Neural cell (in vitro differentiated cells): Measurements from ENCODE around the gene NDST4. TPM values are rescaled to one million over a fixed set of nuclear protein-coding genes. Genes with fewer than 3 reads are reported as not detected.

Experiments used
- H2AFZ ChIP-seq: fragments of 200-600, 300-800 bp; sonication (generic), shearing (Covaris generic); 2 replicates; pipeline ENCODE4 v1.6.0; 2014; ENCODE audit warnings: low read depth, mild to moderate bottlenecking, antibody characterized with exemption, low read length, moderate library complexity
- H3F3A ChIP-seq: fragments of 200-600 bp; shearing (Covaris generic); 2 replicates; pipeline ENCODE4 v1.6.1; 2016; ENCODE audit warnings: mild to moderate bottlenecking, moderate library complexity, mixed read lengths, antibody characterized with exemption, low read length; ENCODE audit not compliant: insufficient read depth, poor library complexity, severe bottlenecking
- H3K27ac ChIP-seq: fragments of 200-600, 300-800 bp; sonication (generic), shearing (Covaris generic); 2 replicates; pipeline ENCODE4 v1.5.1; 2014; ENCODE audit warnings: mild to moderate bottlenecking, low read length, moderate library complexity
- H3K27me3 ChIP-seq: fragments of 300-800, 200-600 bp; sonication (generic), shearing (Covaris generic); 2 replicates; pipeline ENCODE4 v1.6.0; 2014; ENCODE audit warnings: mild to moderate bottlenecking, low read depth, low read length, moderate library complexity; ENCODE audit not compliant: insufficient read depth
- H3K36me3 ChIP-seq: fragments of 300-800, 200-600 bp; sonication (generic), shearing (Covaris generic); 2 replicates; pipeline ENCODE4 v1.5.1; 2014; ENCODE audit warnings: mild to moderate bottlenecking, antibody characterized with exemption, low read length, moderate library complexity; ENCODE audit not compliant: insufficient read depth
- H3K4me2 ChIP-seq: fragments of 300-800, 200-600 bp; sonication (generic), shearing (Covaris generic); 2 replicates; pipeline ENCODE4 v1.6.0; 2014; ENCODE audit warnings: mild to moderate bottlenecking, low read length
- H3K4me3 ChIP-seq: fragments of 300-800, 200-600 bp; sonication (generic), shearing (Covaris generic); 2 replicates; pipeline ENCODE4 v1.5.1; 2014; ENCODE audit warnings: mild to moderate bottlenecking, low read length, moderate library complexity
- H3K79me2 ChIP-seq: fragments of 200-600 bp; shearing (Covaris generic); replicated peaks from 2 replicates; pipeline ENCODE4 v1.6.0; 2014; ENCODE audit warnings: mild to moderate bottlenecking, low read length, moderate library complexity; ENCODE audit not compliant: insufficient read depth
- H3K9ac ChIP-seq: fragments of 300-800, 200-600 bp; sonication (generic), shearing (Covaris generic); 2 replicates; pipeline ENCODE4 v1.6.1; 2016; ENCODE audit warnings: mild to moderate bottlenecking, low read length, mixed read lengths
- H3K9me2 ChIP-seq: fragments of 200-600 bp; shearing (Covaris generic); 2 replicates; pipeline ENCODE4 v1.6.1; 2016; ENCODE audit warnings: mild to moderate bottlenecking, low read length, mixed read lengths; ENCODE audit not compliant: insufficient read depth
- H3K9me3 ChIP-seq: fragments of 200-600, 300-800 bp; sonication (generic), shearing (Covaris generic); 2 replicates; pipeline ENCODE4 v1.6.1; 2016; ENCODE audit warnings: mild to moderate bottlenecking, mixed run types, low read length, moderate library complexity, mixed read lengths
- H4K20me1 ChIP-seq: fragments of 200-600 bp; shearing (Covaris generic); 2 replicates; pipeline ENCODE4 v1.6.1; 2016; ENCODE audit warnings: mild to moderate bottlenecking, mixed run types; ENCODE audit not compliant: insufficient read depth
- CTCF ChIP-seq: fragments of 450-650 bp; IDR thresholded peaks from 2 replicates; pipeline ENCODE4 v1.5.1; 2014; ENCODE audit warnings: antibody characterized with exemption, mild to moderate bottlenecking, moderate library complexity; ENCODE audit not compliant: poor library complexity, severe bottlenecking
- EP300 ChIP-seq: fragments of 450-650 bp; conservative IDR thresholded peaks from 2 replicates; pipeline ENCODE4 v1.6.1; 2014; ENCODE audit warnings: antibody characterized with exemption, mild to moderate bottlenecking, moderate library complexity; ENCODE audit not compliant: poor library complexity, severe bottlenecking
- EZH2 ChIP-seq: fragments of 200-600, 300-800 bp; shearing (Covaris generic), sonication (generic); IDR thresholded peaks from 2 replicates; pipeline ENCODE4 v1.6.1; 2014; ENCODE audit warnings: antibody characterized with exemption, low read length, borderline replicate concordance, mild to moderate bottlenecking; ENCODE audit not compliant: insufficient read depth, poor library complexity, severe bottlenecking
- MXI1 ChIP-seq: fragments of 450-650 bp; conservative IDR thresholded peaks from 2 replicates; pipeline ENCODE4 v1.6.1; 2014; ENCODE audit warnings: antibody characterized with exemption, mild to moderate bottlenecking; ENCODE audit not compliant: poor library complexity, severe bottlenecking
- POLR2AphosphoS5 ChIP-seq: IDR thresholded peaks from 2 replicates; pipeline ENCODE4 v1.6.1; 2012
- RAD21 ChIP-seq: fragments of 450-650 bp; conservative IDR thresholded peaks from 2 replicates; pipeline ENCODE4 v1.6.1; 2014; ENCODE audit warnings: antibody characterized with exemption, mild to moderate bottlenecking, moderate library complexity
- REST ChIP-seq: IDR thresholded peaks from 2 replicates; pipeline ENCODE4 v1.6.1; 2012; ENCODE audit warnings: borderline replicate concordance
- SMC3 ChIP-seq: fragments of 450-650 bp; conservative IDR thresholded peaks from 2 replicates; pipeline ENCODE4 v1.6.1; 2014; ENCODE audit warnings: antibody characterized with exemption, mild to moderate bottlenecking, moderate library complexity; ENCODE audit not compliant: poor library complexity
- TAF1 ChIP-seq: IDR thresholded peaks from 2 replicates; pipeline ENCODE4 v1.6.1; 2012; ENCODE audit warnings: low read depth
- polyA plus RNA-seq: library from polyadenylated mRNA; depleted of rRNA; stranded (reverse); fragments of >200 nt; gene quantifications from 2 replicates; pipeline ENCODE4 v1.2.3, GENCODE V29; 2014

The NDST4 gene
- polyA plus RNA-seq, 1 donor from 2014 or later, result 1.3 TPM

GRCh38 chr4:114811564-114812301 lies 301.7 kb downstream of the NDST4 start:
- Histone ChIP-seq H3F3A (no peaks in the 10 kb centered on the region), H3K4me3 (no peak overlapping the region), H4K20me1 (no peaks in the 10 kb centered on the region), H3K9ac (no peak overlapping the region), H2AFZ (no peak overlapping the region), H3K9me3 (no peaks in the 10 kb centered on the region), H3K27ac (no peak overlapping the region), H3K9me2 (no peaks in the 10 kb centered on the region), H3K4me2 (no peak overlapping the region), H3K36me3 (no peaks in the 10 kb centered on the region), H3K79me2 (no peaks in the 10 kb centered on the region), H3K27me3 (no peaks in the 10 kb centered on the region)
- no peak for TF ChIP-seq EZH2
- TF ChIP-seq POLR2AphosphoS5, result no peak
- no peak for TF ChIP-seq TAF1
- no peak for TF ChIP-seq RAD21
- TF ChIP-seq EP300, result no peak
- no peak for TF ChIP-seq MXI1
- no peak for TF ChIP-seq REST
- TF ChIP-seq SMC3, result no peak
- TF ChIP-seq CTCF, result no peak

- H3K4me3 ChIP-seq, result no peak overlapping the region
- H3K79me2 ChIP-seq, result no peaks in the 10 kb centered on the region
- H3F3A ChIP-seq, result no peaks in the 10 kb centered on the region
- H4K20me1 ChIP-seq, result no peaks in the 10 kb centered on the region
- no peaks in the 10 kb centered on the region for H3K9me3 ChIP-seq
- TF ChIP-seq REST (no peak), CTCF (no peak), POLR2AphosphoS5 (no peak), SMC3 (no peak), RAD21 (no peak), EP300 (no peak), TAF1 (no peak), MXI1 (no peak), EZH2 (no peak)
- no peaks in the 10 kb centered on the region for H3K36me3 ChIP-seq
- no peak overlapping the region for H3K27ac ChIP-seq
- no peak overlapping the region for H3K9ac ChIP-seq
- H3K27me3 ChIP-seq, result no peaks in the 10 kb centered on the region
- no peaks in the 10 kb centered on the region for H3K9me2 ChIP-seq
- H2AFZ ChIP-seq, result no peak overlapping the region
- H3K4me2 ChIP-seq, result no peak overlapping the region
These were observed 305.5 kb downstream of the NDST4 start for GRCh38 chr4:114807759-114808404.
